Ecto neural progenitor cell (in vitro differentiated cells): Measurements from ENCODE around the gene GJA10.

Experiments
- DNase-seq: peaks from one replicate; pipeline ENCODE4 v3.0.0-alpha.2; 2018; ENCODE audit warnings: low spot score

The GJA10 gene

DNA sequence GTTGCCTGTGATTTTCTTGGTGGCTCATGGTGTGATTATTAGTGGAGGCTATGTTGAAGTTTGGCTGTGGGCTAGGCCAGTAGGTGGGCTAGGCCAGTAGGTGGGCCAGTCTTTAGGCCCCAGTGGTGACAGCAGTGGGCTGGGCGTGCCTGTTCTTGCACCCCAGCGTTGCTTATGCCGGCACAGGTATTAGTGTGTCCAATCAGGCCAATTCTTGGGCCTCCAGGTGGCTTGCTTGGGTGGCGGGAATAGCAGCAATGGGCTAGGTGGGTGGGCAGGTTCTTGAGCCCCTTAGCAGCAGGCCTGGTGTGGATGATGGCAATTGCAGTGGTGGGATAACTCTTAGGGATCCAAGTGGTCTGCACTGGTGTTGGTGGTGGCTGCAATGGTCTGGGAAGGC, 22.9 kb downstream of the GJA10 start:
- DNase-seq: no peak

GRCh38 chr6:89917801-89918366, 23.6 kb downstream of the GJA10 start:
- no peak for DNase-seq

DNA sequence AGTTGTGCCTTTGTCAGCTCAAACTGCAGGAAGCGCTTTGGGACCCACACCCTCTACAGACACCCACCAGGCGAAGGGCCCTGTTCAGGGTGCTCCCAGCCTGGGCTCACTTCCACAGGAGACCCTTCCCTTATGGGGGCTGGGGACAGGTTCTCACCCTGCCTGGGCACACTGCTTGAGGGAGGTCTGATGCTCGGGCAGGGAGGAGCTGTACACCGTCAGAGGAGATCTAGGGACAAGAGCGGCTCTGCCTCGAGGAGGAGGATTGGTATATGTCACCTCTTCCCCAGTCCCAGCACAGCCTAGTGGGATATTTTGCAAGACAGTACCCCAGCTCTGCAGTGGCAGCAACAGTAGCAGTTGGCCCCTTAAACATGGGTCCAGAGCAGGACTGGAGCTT, 26.9 kb downstream of the GJA10 start:
- DNase-seq: no peak

DNA sequence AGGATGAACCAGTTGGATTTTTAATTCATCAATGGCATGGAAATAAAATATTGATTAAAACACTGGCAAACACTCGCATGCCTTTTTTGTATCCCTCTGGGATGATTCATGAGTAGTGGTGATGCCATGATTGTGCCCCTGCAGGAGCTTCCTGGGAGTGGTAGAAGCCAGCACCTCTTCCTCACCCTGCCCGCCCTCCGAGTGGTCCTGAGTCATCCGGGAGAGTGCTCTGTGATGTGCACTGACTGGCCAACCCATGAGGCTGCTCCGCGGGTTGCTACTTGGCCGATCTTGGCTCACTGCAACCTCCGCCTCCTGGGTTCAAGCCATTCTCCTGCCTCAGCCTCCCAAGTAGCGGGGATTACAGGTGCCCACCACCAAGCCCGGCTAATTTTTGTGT, 27.4 kb downstream of the GJA10 start:
- DNase-seq: no peak

DNA sequence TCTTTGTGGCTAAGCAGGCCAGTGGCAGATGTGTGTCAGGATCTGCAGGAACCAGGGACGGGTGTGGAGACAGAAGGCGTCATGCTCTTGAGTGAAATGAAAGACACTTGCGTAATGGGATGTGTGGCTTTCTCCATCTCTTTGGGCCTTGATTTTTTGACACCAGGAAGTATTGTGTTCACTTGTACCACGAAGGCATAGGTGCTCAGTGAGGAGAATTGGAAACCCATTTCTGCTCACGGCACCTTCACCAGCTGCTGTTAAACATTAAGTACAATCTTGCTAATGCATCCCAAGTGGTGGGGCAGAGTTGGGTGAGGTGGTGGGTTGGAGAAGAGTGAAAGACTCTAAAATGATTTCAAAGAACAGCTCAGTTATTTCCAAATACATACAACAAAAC, 30.0 kb downstream of the GJA10 start:
- DNase-seq: no peak

- no peak for DNase-seq
Measured at GRCh38 chr6:89925826-89926225, 31.6 kb downstream of the GJA10 start.

DNA sequence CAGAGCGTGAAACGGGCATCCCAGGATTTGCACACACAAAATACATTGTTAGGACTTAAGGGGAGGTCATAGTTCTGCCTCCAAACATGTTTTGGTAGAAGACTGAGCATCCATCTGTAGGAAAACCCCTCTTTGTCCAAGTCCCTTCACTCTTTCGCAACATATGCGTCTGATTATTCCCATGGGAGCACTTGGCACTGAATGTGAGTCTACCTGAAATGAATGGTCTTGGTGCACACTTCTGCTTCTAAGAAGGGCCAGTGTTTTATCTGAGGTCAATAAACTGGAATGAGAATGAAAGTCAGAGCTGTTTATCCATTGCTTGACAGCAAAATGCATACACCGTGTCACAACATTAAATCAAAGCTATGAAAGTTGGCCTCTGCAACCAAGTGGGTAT, 33.0 kb downstream of the GJA10 start:
- no peak for DNase-seq

- no peak for DNase-seq
Measured at GRCh38 chr6:89927791-89928550, 33.7 kb downstream of the GJA10 start.

GRCh38 chr6:89928604-89929003, 34.3 kb downstream of the GJA10 start:
- DNase-seq: no peak

DNA sequence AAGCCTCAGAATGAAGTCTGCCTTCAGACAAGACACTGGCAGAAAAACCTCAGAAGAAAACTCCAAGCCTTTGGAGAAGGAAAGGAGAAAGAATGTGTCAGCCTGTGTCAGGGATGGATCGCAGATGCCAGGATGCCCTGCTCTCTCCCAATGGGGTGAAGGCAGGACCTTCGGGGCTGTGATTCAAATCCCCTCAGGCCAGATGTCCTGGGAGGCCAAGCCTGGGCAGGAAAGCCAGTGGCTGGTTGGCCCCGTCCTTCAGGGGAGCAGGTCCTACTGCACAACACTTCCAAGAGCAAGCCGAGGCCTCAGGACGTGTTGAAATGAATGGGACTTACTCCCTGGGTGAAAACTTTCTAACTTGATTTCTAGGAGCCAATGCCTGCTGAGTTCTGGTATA, 36.5 kb downstream of the GJA10 start:
- no peak for DNase-seq

- DNase-seq: no peak
Measured at GRCh38 chr6:89932245-89932802, 38.1 kb downstream of the GJA10 start.

- no peak for DNase-seq
Measured at GRCh38 chr6:89934685-89935366, 40.6 kb downstream of the GJA10 start.

GRCh38 chr6:89936177-89936576, 41.9 kb downstream of the GJA10 start:
- DNase-seq: no peak

- DNase-seq: no peak
Measured at GRCh38 chr6:89938014-89938413, 43.7 kb downstream of the GJA10 start.

GRCh38 chr6:89939144-89939543, 44.9 kb downstream of the GJA10 start:
- DNase-seq: no peak

DNA sequence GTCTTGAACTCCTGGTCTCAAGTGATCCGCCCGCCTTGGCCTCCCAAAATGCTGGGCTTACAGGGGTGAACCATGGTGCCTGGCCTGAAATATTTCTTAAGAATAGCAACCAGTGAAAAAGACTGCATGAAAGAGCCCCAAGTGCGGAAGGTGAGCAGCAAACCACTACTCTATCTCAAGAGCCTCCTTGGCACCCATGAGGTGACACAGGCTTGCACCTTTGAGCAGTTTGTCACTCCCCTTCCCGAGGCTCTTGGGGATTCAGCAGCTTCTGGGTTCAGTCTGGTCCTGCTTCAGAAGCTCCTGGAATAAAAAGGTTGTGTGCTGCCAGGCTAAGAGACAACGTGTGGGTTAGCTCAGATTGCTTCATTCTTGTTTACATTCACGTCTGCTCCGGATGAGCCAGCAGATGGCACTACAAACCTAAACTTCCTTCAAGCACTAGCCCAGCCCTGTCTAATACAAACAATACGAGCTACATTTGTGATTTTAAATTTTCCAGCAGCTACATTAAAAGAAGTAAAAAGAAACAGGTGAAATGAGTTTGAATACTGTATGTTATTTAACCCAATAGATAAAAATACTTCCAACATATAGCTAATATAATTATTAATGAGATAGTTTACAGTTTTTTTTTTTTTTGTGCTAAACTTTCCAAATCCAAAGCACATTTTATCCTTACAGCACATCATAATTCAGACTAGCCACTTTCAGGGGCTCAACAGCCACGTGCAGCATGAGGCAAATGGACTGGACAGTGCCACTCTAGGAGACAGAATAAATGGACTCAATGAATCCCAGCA, 46.2 kb downstream of the GJA10 start:
- peak; percentile 65 for DNase-seq

- DNase-seq: no peak
Measured at GRCh38 chr6:89941031-89941762, 46.9 kb downstream of the GJA10 start.

DNA sequence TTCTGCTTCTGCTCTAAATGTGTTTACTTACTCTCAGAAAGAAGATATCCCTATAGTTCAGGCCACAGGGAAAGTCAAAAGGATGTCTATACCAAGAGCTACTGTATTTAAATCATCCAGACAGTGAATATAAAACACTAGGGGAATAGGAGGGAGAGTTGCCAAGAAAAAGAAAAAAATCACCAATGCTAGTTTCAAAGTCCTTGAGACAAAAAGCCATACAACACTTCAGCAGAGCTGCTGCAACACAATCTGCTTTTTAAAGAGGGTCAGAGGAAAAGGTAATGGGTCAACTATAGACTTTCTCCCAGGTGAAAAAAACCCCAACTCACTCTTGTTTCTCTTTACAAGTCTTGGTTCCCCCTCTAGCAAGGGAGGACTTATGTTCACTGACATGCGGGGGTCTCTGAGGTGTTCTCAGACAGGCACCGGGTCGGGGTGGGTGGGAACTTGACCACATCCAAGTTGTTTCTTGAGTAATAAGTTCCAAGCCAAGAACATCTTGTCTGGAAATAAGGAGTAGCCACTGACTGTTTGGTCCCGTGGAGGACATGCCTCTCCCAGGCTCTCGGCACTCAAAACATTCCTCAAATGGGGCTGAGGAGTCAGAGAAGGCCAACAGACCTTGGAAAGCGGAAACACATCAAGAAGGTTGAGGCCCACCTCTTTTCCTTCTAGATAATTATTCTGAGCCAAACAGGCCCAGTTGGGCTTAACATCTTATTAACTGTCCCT, 47.7 kb downstream of the GJA10 start:
- DNase-seq: no peak

DNA sequence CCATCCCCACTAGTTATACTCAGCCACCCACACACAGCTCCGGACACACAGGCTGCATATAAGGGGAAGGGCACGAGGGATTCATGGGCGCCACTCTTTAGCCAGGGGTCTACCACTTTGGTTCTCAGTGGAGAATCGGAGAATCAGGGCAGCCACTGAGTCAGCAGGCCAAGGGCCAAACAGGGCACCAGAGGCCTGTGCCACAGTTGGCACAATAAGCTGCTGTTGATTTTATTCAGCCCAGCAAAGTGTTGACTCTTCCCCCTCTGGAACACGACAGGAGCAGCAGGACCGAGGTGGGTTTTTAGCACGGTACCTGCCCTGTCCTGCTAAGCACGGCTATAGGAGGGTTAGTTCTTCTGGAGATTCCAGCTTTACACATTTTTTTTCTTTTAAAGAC, 48.3 kb downstream of the GJA10 start:
- no peak for DNase-seq

- no peak for DNase-seq
Measured at GRCh38 chr6:89944181-89944755, 50.0 kb downstream of the GJA10 start.
